Immature natural killer cell (primary cell): Measurements from ENCODE around the gene MRPL19. TPM values are rescaled to one million over a fixed set of nuclear protein-coding genes. Genes with fewer than 3 reads are reported as not detected.

Experiments
- DNase-seq, 3 donors: peaks; one replicate each; pipeline ENCODE4 v3.0.0; 2022; ENCODE audit warnings: mixed read lengths in 1 of 3
- H3K27ac Mint-ChIP-seq, 6 donors: one replicate each; pipeline ENCODE4 v1.8.0; 2020; ENCODE audit warnings: mixed read lengths in 6 of 6, mild to moderate bottlenecking in 5 of 6, inconsistent platforms in 4 of 6, moderate library complexity in 3 of 6
- H3K27me3 Mint-ChIP-seq, 3 donors: one replicate each; pipeline ENCODE4 v1.8.0; 2020 to 2021; ENCODE audit warnings: low read depth in 3 of 3, mild to moderate bottlenecking in 3 of 3, mixed read lengths in 3 of 3, moderate library complexity in 3 of 3, inconsistent platforms in 1 of 3
- H3K36me3 Mint-ChIP-seq, 3 donors: one replicate each; pipeline ENCODE4 v1.8.0; 2020; ENCODE audit warnings: mixed read lengths in 3 of 3, inconsistent platforms in 2 of 3, mild to moderate bottlenecking in 2 of 3
- H3K4me1 Mint-ChIP-seq, 2 donors: one replicate each; pipeline ENCODE4 v1.8.0; 2020; ENCODE audit warnings: inconsistent platforms in 2 of 2, mild to moderate bottlenecking in 2 of 2, mixed read lengths in 2 of 2, moderate library complexity in 1 of 2
- H3K4me3 Mint-ChIP-seq, 5 donors: one replicate each; pipeline ENCODE4 v1.8.0; 2020; ENCODE audit warnings: mild to moderate bottlenecking in 5 of 5, mixed read lengths in 5 of 5, inconsistent platforms in 3 of 5, moderate library complexity in 3 of 5
- H3K9me3 Mint-ChIP-seq, 6 donors: one replicate each; pipeline ENCODE4 v1.8.0; 2020; ENCODE audit warnings: mild to moderate bottlenecking in 6 of 6, mixed read lengths in 6 of 6, inconsistent platforms in 4 of 6, moderate library complexity in 3 of 6
- polyA plus RNA-seq, 3 donors: library from polyadenylated mRNA; unstranded; fragments of 300-500 nt; fragmentation: Illumina TruSeq; gene quantifications; one replicate each; pipeline ENCODE4 v1.2.3, GENCODE V29; 2021

Gene MRPL19
- polyA plus RNA-seq, 3 donors from 2014 or later = 31.4 to 42.5 (median 34.0) TPM

GRCh38 chr2:75627902-75628504, 18.6 kb upstream of the MRPL19 start:
- Mint-ChIP-seq H3K27ac (no peak overlapping the region), H3K4me1 (no peaks in the 10 kb centered on the region), H3K27me3 (peaks cover 3 to 7% (median 4%) of the 10 kb centered on the region in 3 donors), H3K4me3 (no peak overlapping the region), H3K9me3 (no peaks in the 10 kb centered on the region), H3K36me3 (no peaks in the 10 kb centered on the region)
- DNase-seq = peak; percentile 22 to 36 (median 31)

- no peak overlapping the region for H3K4me3 Mint-ChIP-seq
- H3K9me3 Mint-ChIP-seq = no peaks in the 10 kb centered on the region
- H3K4me1 Mint-ChIP-seq = no peaks in the 10 kb centered on the region
- H3K27ac Mint-ChIP-seq = no peak overlapping the region
- H3K36me3 Mint-ChIP-seq = no peaks in the 10 kb centered on the region
- DNase-seq = no peak
- H3K27me3 Mint-ChIP-seq = peaks cover 2 to 8% (median 6%) of the 10 kb centered on the region in 3 donors
Measured at GRCh38 chr2:75632091-75632701, 14.4 kb upstream of the MRPL19 start.

- Mint-ChIP-seq H3K36me3 (no peaks in the 10 kb centered on the region), H3K27me3 (peaks cover 4 to 8% (median 6%) of the 10 kb centered on the region in 3 donors), H3K9me3 (no peaks in the 10 kb centered on the region), H3K4me3 (no peak overlapping the region), H3K4me1 (no peaks in the 10 kb centered on the region), H3K27ac (no peak overlapping the region)
- DNase-seq = no peak
Measured at GRCh38 chr2:75632813-75633212, 13.8 kb upstream of the MRPL19 start.

GRCh38 chr2:75633620-75634019, 13.0 kb upstream of the MRPL19 start:
- H3K27me3 Mint-ChIP-seq = peaks cover 4 to 8% (median 6%) of the 10 kb centered on the region in 3 donors
- no peak overlapping the region for H3K4me3 Mint-ChIP-seq
- no peak for DNase-seq
- no peak overlapping the region for H3K27ac Mint-ChIP-seq
- H3K36me3 Mint-ChIP-seq = no peaks in the 10 kb centered on the region
- H3K9me3 Mint-ChIP-seq = no peaks in the 10 kb centered on the region
- H3K4me1 Mint-ChIP-seq = no peaks in the 10 kb centered on the region

GRCh38 chr2:75634945-75635344, 11.6 kb upstream of the MRPL19 start:
- Mint-ChIP-seq H3K27me3 (peaks cover 4 to 11% (median 8%) of the 10 kb centered on the region in 3 donors), H3K4me3 (no peak overlapping the region)

GRCh38 chr2:75637568-75637967, 9.0 kb upstream of the MRPL19 start:
- Mint-ChIP-seq H3K4me1 (no peaks in the 10 kb centered on the region), H3K27me3 (peaks cover 3 to 7% (median 5%) of the 10 kb centered on the region in 3 donors), H3K36me3 (no peaks in the 10 kb centered on the region), H3K27ac (no peak overlapping the region), H3K4me3 (no peak overlapping the region), H3K9me3 (no peaks in the 10 kb centered on the region)
- DNase-seq = no peak

More at GRCh38 chr2:75634945-75635344, 11.6 kb upstream of the MRPL19 start:
- Mint-ChIP-seq H3K27ac (no peak overlapping the region), H3K36me3 (no peaks in the 10 kb centered on the region), H3K9me3 (no peaks in the 10 kb centered on the region), H3K4me1 (no peaks in the 10 kb centered on the region)
- no peak for DNase-seq

GRCh38 chr2:75640621-75641121, 5.9 kb upstream of the MRPL19 start:
- Mint-ChIP-seq H3K9me3 (no peaks in the 10 kb centered on the region), H3K4me1 (no peaks in the 10 kb centered on the region), H3K27me3 (peaks cover 2 to 5% (median 3%) of the 10 kb centered on the region in 3 donors), H3K4me3 (no peak overlapping the region), H3K36me3 (no peaks in the 10 kb centered on the region), H3K27ac (no peak overlapping the region)
- peak; percentile 13 to 35 (median 20) for DNase-seq

- Mint-ChIP-seq H3K4me1 (peaks cover 6 to 8% of the 10 kb centered on the region in 2 donors), H3K9me3 (no peaks in the 10 kb centered on the region), H3K27ac (no peak overlapping the region), H3K27me3 (peaks cover 2 to 6% (median 3%) of the 10 kb centered on the region in 3 donors), H3K4me3 (no peak overlapping the region), H3K36me3 (no peaks in the 10 kb centered on the region)
- DNase-seq = no peak
Measured at GRCh38 chr2:75641587-75641986, 5.0 kb upstream of the MRPL19 start.

GRCh38 chr2:75643980-75644379, 2.6 kb upstream of the MRPL19 start:
- peaks cover 24 to 30% of the 10 kb centered on the region in 2 donors for H3K4me1 Mint-ChIP-seq
- H3K36me3 Mint-ChIP-seq = no peaks in the 10 kb centered on the region
- DNase-seq = no peak
- H3K27ac Mint-ChIP-seq = no peak overlapping the region
- H3K27me3 Mint-ChIP-seq = peaks cover 0 to 6% (median 0%) of the 10 kb centered on the region in 3 donors
- no peak overlapping the region for H3K4me3 Mint-ChIP-seq
- H3K9me3 Mint-ChIP-seq = no peaks in the 10 kb centered on the region

- Mint-ChIP-seq H3K27me3 (peaks cover 0 to 3% (median 0%) of the 10 kb centered on the region in 3 donors), H3K27ac (no peak overlapping the region), H3K36me3 (peaks cover 0 to 3% (median 0%) of the 10 kb centered on the region in 3 donors), H3K4me3 (peak overlapping the region in 1 of 5 donors; percentile 93), H3K9me3 (no peaks in the 10 kb centered on the region), H3K4me1 (peaks cover 24 to 46% of the 10 kb centered on the region in 2 donors)
- no peak for DNase-seq
Measured at GRCh38 chr2:75645643-75646042, 940 bp upstream of the MRPL19 start.

GRCh38 chr2:75646090-75646582, 447 bp upstream of the MRPL19 start:
- Mint-ChIP-seq H3K27me3 (peaks cover 0 to 3% (median 0%) of the 10 kb centered on the region in 3 donors), H3K36me3 (peaks cover 0 to 5% (median 0%) of the 10 kb centered on the region in 3 donors), H3K9me3 (no peaks in the 10 kb centered on the region), H3K4me1 (peaks cover 24 to 50% of the 10 kb centered on the region in 2 donors), H3K27ac (peak overlapping the region; percentile 74 to 94 (median 86)), H3K4me3 (peak overlapping the region; percentile 92 to 97 (median 93))
- DNase-seq = no peak

- Mint-ChIP-seq H3K9me3 (no peaks in the 10 kb centered on the region), H3K36me3 (peaks cover 4 to 15% (median 8%) of the 10 kb centered on the region in 3 donors), H3K27ac (peak overlapping the region; percentile 46 to 94 (median 84)), H3K4me3 (peak overlapping the region; percentile 92 to 97 (median 93)), H3K4me1 (peaks cover 27 to 57% of the 10 kb centered on the region in 2 donors), H3K27me3 (peaks cover 0 to 3% (median 0%) of the 10 kb centered on the region in 3 donors)
- no peak for DNase-seq
Measured at GRCh38 chr2:75647771-75648170, 1.2 kb downstream of the MRPL19 start.

GRCh38 chr2:75654012-75654411, 7.4 kb downstream of the MRPL19 start:
- Mint-ChIP-seq H3K4me1 (peaks cover 6 to 50% of the 10 kb centered on the region in 2 donors), H3K36me3 (peaks cover 40 to 72% (median 49%) of the 10 kb centered on the region in 3 donors), H3K27ac (no peak overlapping the region), H3K4me3 (no peak overlapping the region), H3K9me3 (no peaks in the 10 kb centered on the region), H3K27me3 (peaks cover 0 to 3% (median 0%) of the 10 kb centered on the region in 3 donors)
- DNase-seq = no peak

GRCh38 chr2:75655861-75656260, 9.3 kb downstream of the MRPL19 start:
- H3K36me3 Mint-ChIP-seq = peaks cover 59 to 85% (median 66%) of the 10 kb centered on the region in 3 donors
- H3K4me1 Mint-ChIP-seq = peaks cover 6 to 45% of the 10 kb centered on the region in 2 donors
- no peak for DNase-seq
- peaks cover 0 to 3% (median 0%) of the 10 kb centered on the region in 3 donors for H3K27me3 Mint-ChIP-seq
- no peaks in the 10 kb centered on the region for H3K9me3 Mint-ChIP-seq
- H3K4me3 Mint-ChIP-seq = no peak overlapping the region
- no peak overlapping the region for H3K27ac Mint-ChIP-seq
